Esophagus muscularis mucosa (tissue), 4 donors: Measurements from ENCODE around the gene MADCAM1. TPM values are rescaled to one million over a fixed set of nuclear protein-coding genes. Genes with fewer than 3 reads are reported as not detected.
A peak's percentile ranks its signal among the peaks of the same experiment; 100 is the strongest.

Experiments
- DNase-seq: peaks from one replicate; pipeline ENCODE4 v3.0.0-alpha.2; 2017; ENCODE audit errors: extremely low spot score
- H3K27ac ChIP-seq, 4 donors: fragments of 200-600 bp; sonication (generic); replicated peaks in 1 of 4; 1 replicate in 3 of 4; 2 replicates in 1 of 4; pipeline ENCODE4 v1.5.1; 2016 to 2019; ENCODE audit warnings: mild to moderate bottlenecking in 1 of 4
- H3K27me3 ChIP-seq, 4 donors: fragments of 200-600 bp; sonication (generic); one replicate each; pipeline versions ENCODE4 v1.5.1 to v1.6.0; 2016 to 2019
- H3K36me3 ChIP-seq, 4 donors: fragments of 200-600 bp; sonication (generic); one replicate each; pipeline ENCODE4 v1.5.1; 2016 to 2019
- H3K4me1 ChIP-seq, 4 donors: fragments of 200-600 bp; sonication (generic); one replicate each; pipeline ENCODE4 v1.5.1; 2016 to 2019
- H3K4me3 ChIP-seq, 4 donors: fragments of 200-600 bp; sonication (generic); 1 replicate in 2 of 4; 2 replicates in 2 of 4; pipeline ENCODE4 v1.5.1; 2016 to 2019; ENCODE audit warnings: mild to moderate bottlenecking in 4 of 4, moderate library complexity in 1 of 4
- H3K9me3 ChIP-seq, 4 donors: fragments of 200-600 bp; sonication (generic); 1 replicate in 3 of 4; 2 replicates in 1 of 4; pipeline ENCODE4 v1.5.1; 2016 to 2019
- EP300 ChIP-seq: sonication (generic); formaldehyde crosslinking; IDR thresholded peaks from one replicate; pipeline ENCODE4 v1.6.1; 2017; ENCODE audit warnings: antibody characterized with exemption
- POLR2A ChIP-seq: fragments of 450-650 bp; IDR thresholded peaks from one replicate; pipeline ENCODE4 v1.6.1; 2017; ENCODE audit warnings: antibody characterized with exemption, moderate library complexity, mild to moderate bottlenecking, low read depth
- POLR2AphosphoS5 ChIP-seq, 2 donors: sonication (generic); formaldehyde crosslinking; IDR thresholded peaks; one replicate each; pipeline ENCODE4 v1.6.1; 2017; ENCODE audit warnings: antibody characterized with exemption in 2 of 2
- WGBS: methylation state at CpG from one replicate; pipeline ENCODE4 v1.1.5; 2018; 5-methylcytosine and 5-hydroxymethylcytosine counted together
- intact Hi-C: fragments of 100-400 bp; cut with DNase I; formaldehyde crosslinking; loops from one replicate; pipeline ENCODE4 v1.15.1; 2023
- total RNA-seq, 4 donors: library from RNA; depleted of rRNA; stranded (reverse); fragments of >200 nt; gene quantifications; one replicate each; pipeline versions ENCODE4 v1.1.0 to v1.2.1, GENCODE V29; 2016
- TF ChIP-seq, protein P1 (sequence below), 3 experiments: fragments of 200-600 bp in 2 of 3; fragments of 450-650 bp in 1 of 3; sonication (generic) in 2 of 3; IDR thresholded peaks; one replicate each; pipeline ENCODE4 v1.5.1; 2017 to 2019; ENCODE audit warnings: antibody characterized with exemption in 3 of 3, mild to moderate bottlenecking in 2 of 3, moderate library complexity in 1 of 3

Gene MADCAM1
- total RNA-seq, 4 donors from 2014 or later: 0.17 to 0.42 TPM; not detected in 2

DNA sequence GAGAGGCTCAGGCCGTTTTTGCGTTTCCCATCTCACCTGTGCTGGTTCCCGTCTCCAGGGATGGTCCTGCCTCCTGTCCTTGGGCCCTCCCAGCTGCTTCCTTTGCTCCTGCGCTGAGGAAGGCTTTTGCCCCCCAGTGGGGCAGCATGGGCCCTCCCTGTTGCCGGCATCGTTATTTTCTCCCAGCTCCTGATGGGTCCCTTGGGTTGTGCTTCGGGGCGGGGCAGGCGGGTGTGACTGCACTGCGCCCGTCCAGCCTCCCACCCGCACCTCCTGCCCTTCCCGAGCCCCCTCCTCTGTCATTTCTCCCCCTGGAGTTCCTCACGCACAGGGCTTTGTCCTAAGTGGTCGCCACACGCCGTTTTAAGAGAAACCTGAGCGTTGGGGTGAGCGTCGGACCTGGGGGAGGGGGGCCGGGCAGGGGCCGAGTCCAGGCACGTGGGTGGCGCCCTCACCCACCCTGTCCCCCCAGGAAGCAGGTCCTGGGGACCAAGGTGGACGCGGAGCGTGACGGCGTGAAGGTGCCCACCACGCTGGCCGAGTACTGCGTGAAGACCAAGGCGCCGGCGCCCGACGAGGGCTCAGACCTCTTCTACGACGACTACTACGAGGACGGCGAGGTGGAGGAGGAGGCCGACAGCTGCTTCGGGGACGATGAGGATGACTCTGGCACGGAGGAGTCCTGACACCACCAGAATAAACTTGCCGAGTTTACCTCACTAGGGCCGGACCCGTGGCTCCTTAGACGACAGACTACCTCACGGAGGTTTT, 44.8 kb downstream of the MADCAM1 start:
- no peak for TF ChIP-seq EP300
- no peak for TF ChIP-seq POLR2AphosphoS5 (IDR thresholded peaks at IDR 0.05)
- TF ChIP-seq, protein P1, sequence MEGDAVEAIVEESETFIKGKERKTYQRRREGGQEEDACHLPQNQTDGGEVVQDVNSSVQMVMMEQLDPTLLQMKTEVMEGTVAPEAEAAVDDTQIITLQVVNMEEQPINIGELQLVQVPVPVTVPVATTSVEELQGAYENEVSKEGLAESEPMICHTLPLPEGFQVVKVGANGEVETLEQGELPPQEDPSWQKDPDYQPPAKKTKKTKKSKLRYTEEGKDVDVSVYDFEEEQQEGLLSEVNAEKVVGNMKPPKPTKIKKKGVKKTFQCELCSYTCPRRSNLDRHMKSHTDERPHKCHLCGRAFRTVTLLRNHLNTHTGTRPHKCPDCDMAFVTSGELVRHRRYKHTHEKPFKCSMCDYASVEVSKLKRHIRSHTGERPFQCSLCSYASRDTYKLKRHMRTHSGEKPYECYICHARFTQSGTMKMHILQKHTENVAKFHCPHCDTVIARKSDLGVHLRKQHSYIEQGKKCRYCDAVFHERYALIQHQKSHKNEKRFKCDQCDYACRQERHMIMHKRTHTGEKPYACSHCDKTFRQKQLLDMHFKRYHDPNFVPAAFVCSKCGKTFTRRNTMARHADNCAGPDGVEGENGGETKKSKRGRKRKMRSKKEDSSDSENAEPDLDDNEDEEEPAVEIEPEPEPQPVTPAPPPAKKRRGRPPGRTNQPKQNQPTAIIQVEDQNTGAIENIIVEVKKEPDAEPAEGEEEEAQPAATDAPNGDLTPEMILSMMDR (IDR thresholded peaks at IDR 0.05): no peak
- no peak for TF ChIP-seq POLR2A
- DNase-seq: no peak
- H3K4me3 ChIP-seq: no peak overlapping the region
- H3K27ac ChIP-seq: no peak overlapping the region
- 87% methylated on average over 37 of the region's 51 CpGs for WGBS
- no peaks in the 10 kb centered on the region for H3K9me3 ChIP-seq
- no peaks in the 10 kb centered on the region for H3K27me3 ChIP-seq
- H3K4me1 ChIP-seq: peaks cover 0 to 37% (median 17%) of the 10 kb centered on the region in 4 donors
- intact Hi-C loops: no loop called here
- peaks cover 48 to 62% (median 60%) of the 10 kb centered on the region in 4 donors for H3K36me3 ChIP-seq

DNA sequence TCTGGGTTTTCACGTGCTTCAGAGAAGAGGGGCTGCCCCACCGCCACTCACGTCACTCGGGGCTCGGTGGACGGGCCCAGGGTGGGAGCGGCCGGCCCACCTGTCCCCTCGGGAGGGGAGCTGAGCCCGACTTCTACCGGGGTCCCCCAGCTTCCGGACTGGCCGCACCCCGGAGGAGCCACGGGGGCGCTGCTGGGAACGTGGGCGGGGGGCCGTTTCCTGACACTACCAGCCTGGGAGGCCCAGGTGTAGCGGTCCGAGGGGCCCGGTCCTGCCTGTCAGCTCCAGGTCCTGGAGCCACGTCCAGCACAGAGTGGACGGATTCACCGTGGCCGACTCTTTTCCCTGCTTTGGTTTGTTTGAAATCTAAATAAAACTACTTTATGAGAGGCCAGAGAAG, 45.4 kb downstream of the MADCAM1 start:
- H3K9me3 ChIP-seq: no peaks in the 10 kb centered on the region
- DNase-seq: no peak
- TF ChIP-seq, protein P1 (IDR thresholded peaks at IDR 0.05): no peak
- TF ChIP-seq EP300: no peak
- no peak for TF ChIP-seq POLR2AphosphoS5 (IDR thresholded peaks at IDR 0.05)
- TF ChIP-seq POLR2A: no peak
- H3K36me3 ChIP-seq: peaks cover 41 to 56% (median 54%) of the 10 kb centered on the region in 4 donors
- no peak overlapping the region for H3K27ac ChIP-seq
- WGBS: 86% methylated on average over 26 of the region's 26 CpGs
- H3K4me3 ChIP-seq: no peak overlapping the region
- intact Hi-C loops: no loop called here
- peaks cover 0 to under 1% (median 0%) of the 10 kb centered on the region in 4 donors for H3K27me3 ChIP-seq
- peaks cover 0 to 30% (median 14%) of the 10 kb centered on the region in 4 donors for H3K4me1 ChIP-seq

DNA sequence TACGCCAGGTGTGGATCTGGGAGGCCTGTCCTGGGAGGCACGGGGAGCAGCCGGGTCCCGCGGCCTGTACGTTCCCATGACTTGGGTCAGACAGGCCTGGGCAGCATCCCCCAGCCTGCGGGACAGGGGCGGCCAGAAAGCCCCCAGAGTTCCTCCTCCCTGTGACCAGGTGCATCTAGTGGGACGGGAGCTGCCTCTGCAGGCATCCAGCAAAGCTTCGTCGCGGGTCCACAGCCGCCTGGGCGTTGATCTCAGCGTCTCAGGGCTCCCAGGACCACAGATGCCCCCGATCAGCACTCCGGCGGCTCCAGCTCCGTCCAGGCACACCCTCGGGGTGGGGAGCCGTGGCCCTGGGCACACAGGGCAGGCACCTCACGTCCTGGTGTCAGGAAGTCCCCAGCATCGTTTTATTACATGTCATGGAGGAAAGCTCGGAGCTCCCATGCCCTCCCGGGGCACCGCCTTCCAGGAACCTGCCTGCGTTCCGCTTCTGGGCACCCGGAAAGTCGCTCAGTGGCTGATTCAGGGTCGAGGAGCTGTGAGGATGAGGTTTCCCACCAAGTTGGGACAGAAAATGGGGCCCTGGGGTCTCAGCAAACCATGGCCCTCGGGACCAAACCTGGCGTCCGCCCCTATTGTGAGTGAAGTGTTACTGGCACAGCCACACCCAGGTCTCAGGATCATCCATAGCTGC, 46.0 kb downstream of the MADCAM1 start:
- peaks cover 37 to 50% (median 48%) of the 10 kb centered on the region in 4 donors for H3K36me3 ChIP-seq
- H3K27me3 ChIP-seq: peaks cover 0 to 7% (median 0%) of the 10 kb centered on the region in 4 donors
- peaks cover 0 to 29% (median 14%) of the 10 kb centered on the region in 4 donors for H3K4me1 ChIP-seq
- no peak overlapping the region for H3K27ac ChIP-seq
- TF ChIP-seq EP300: no peak
- TF ChIP-seq POLR2A: no peak
- TF ChIP-seq POLR2AphosphoS5 (IDR thresholded peaks at IDR 0.05): no peak
- TF ChIP-seq, protein P1 (IDR thresholded peaks at IDR 0.05): no peak
- intact Hi-C loops: no loop called here
- H3K4me3 ChIP-seq: no peak overlapping the region
- no peak for DNase-seq
- H3K9me3 ChIP-seq: no peaks in the 10 kb centered on the region
- 84% methylated on average over 15 of the region's 34 CpGs for WGBS

DNA sequence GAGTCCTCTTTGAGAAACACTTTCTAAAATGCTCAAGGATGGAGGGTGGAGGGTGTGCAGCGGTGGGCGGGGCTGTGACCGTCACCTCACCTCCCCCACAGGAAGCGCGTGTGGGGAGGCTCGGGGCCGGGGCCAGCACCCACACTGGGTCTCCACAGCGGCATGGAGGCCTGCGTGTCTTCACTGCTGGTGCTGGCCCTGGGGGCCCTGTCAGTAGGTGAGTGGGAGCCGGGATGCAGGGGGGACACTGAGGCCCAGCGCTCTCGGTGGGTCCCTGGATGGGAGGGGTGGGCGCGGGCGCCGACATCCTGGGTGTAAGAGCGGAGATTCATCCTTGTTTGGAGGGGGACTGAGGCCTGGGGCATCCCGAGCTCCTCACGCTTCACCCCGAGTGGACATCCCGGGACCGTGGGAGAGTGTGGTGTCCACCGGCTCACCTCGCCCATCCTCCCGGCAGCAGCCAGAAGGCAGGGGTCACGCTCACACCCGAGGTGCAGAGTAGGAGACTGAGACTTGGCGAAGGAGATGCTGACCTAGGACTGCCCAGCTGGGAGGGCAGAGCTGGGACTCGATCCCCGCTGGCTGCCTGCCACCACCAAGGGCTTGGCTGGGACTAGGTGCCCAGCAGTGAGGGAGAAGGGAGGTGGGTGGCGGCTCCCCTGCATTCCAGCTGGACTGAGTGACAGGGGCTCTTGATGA, 47.8 kb downstream of the MADCAM1 start, which contains the start of gene GZMM:
TSS of gene GZMM (plus strand) at position 144 of the 699 bp plus-strand sequence. CDS start at position 163, 19 bp downstream.
- no peak for DNase-seq
- TF ChIP-seq, protein P1 (IDR thresholded peaks at IDR 0.05): no peak
- TF ChIP-seq POLR2AphosphoS5 (IDR thresholded peaks at IDR 0.05): peak in 1 of 2 donors; percentile 5
- 58% methylated on average over 22 of the region's 31 CpGs for WGBS
- peak within 1 kb of the TSS in 1 of 4 donors; percentile 7 for H3K4me3 ChIP-seq
- peaks cover 0 to 23% (median 8%) of the 10 kb centered on the region in 4 donors for H3K4me1 ChIP-seq
- H3K36me3 ChIP-seq: peaks cover 22 to 35% (median 32%) of the 10 kb centered on the region in 4 donors
- peaks cover 0 to 25% (median 3%) of the 10 kb centered on the region in 4 donors for H3K27me3 ChIP-seq
- intact Hi-C loops: no loop called here
- no peak within 1 kb of the TSS for H3K27ac ChIP-seq
- H3K9me3 ChIP-seq: no peaks in the 10 kb centered on the region
